GM18519 (cell line): ENCODE results near the gene CD82.
"Not testable (repeated sequence)": the region's sequence is repeated elsewhere in the genome, so short reads cannot be mapped to it uniquely, and the experiment has no call there.

Experiments used
- ATAC-seq: cut with Tn5 transposase; IDR thresholded peaks from one replicate; pipeline ENCODE4 v1.9.1; 2021; ENCODE audit warnings: mild to moderate bottlenecking, moderate library complexity; ENCODE audit not compliant: unreplicated experiment, low FRiP score

CD82 gene

GRCh38 chr11:44654596-44654995 is 89.1 kb downstream of the CD82 start:
- no peak for ATAC-seq

GRCh38 chr11:44657836-44658505 is 92.5 kb downstream of the CD82 start:
- no peak for ATAC-seq

DNA sequence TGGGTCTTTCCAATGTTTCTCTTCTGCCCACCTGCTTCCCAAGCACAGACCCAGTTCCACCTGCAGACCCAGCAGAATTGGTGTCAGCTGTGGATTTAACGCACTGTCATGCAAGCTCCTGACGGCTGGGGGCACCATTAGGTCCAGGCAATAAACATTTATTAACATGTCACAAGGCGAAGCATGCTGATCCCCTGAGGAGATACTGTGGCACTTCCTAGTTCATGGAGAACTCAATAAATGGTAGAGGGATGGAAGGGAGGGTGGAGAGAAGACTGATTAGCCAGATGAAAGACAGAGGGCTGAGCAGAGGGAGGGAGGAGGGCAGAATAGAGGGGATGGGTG is 93.0 kb downstream of the CD82 start:
- ATAC-seq: no peak

DNA sequence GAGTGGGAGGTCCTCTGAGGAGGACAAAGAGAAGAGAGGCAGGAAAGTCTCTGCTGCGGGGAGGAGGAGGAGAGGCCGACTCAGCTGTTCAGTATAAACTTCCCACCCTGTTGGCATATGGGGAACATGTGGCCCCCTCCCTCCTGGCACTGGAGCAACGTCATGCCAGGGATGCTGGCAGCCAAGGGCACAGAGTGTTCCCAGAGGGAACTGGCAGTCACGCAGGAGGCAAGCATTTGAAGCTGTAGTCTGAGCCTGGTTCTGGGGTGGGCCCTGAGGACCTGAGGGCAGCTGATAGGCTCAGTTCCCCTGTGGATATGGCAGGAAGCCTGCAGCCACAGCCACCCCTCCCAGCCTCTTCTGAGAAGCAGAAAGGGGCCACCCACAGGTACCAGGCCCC is 94.2 kb downstream of the CD82 start:
- ATAC-seq: no peak

DNA sequence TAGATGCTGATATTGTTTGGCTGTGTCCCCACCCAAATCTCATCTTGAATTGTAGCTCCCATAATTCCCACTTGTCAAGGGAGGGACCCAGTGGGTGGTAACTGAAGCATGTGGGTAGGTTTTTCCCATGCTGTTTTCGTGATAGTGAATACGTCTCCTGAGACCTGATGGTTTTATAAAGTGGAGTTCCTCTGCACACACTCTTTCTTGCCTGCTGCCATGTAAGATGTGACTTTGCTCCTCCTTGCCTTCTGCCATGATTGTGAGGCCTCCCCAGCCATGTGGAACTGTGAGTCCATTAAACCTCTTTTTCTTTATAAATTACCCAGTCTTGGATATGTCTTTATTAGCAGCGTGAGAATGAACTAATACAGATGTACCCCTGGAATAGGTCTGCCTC is 95.1 kb downstream of the CD82 start:
- not testable (repeated sequence) for ATAC-seq

GRCh38 chr11:44661311-44661717 is 95.9 kb downstream of the CD82 start:
- ATAC-seq: no peak
